Ovary (tissue), 9 donors: ENCODE measurements around the gene RNF225. TPM values are rescaled to one million over a fixed set of nuclear protein-coding genes. Genes with fewer than 3 reads are reported as not detected.

Source experiments
- DNase-seq, 5 donors: peaks; one replicate each; pipeline ENCODE4 v3.0.0-alpha.2; 2019 to 2020
- H3K27ac ChIP-seq, 2 donors: fragments of 200-600 bp; one replicate each; pipeline versions ENCODE4 v1.5.1 to v1.8.0; 2019 to 2022
- H3K27me3 ChIP-seq: fragments of 200-600 bp; one replicate; pipeline ENCODE4 v1.8.0; 2022
- H3K36me3 ChIP-seq: fragments of 200-600 bp; sonication (generic); one replicate; pipeline ENCODE4 v1.5.1; 2019
- H3K4me1 ChIP-seq: one replicate; pipeline ENCODE4 v1.8.1; 2013; ENCODE audit warnings: mild to moderate bottlenecking, moderate library complexity; ENCODE audit not compliant: insufficient read depth
- H3K4me3 ChIP-seq: fragments of 200-600 bp; sonication (generic); one replicate; pipeline ENCODE4 v1.5.1; 2017
- H3K9me3 ChIP-seq, 2 donors: fragments of 200-600 bp in 1 of 2; sonication (generic) in 1 of 2; one replicate each; pipeline versions ENCODE4 v1.5.1 to v1.8.1; 2013 to 2019; ENCODE audit warnings: mild to moderate bottlenecking in 1 of 2, moderate library complexity in 1 of 2
- CTCF ChIP-seq, 3 donors: fragments of 450-650 bp in 2 of 3; fragments of 200-600 bp in 1 of 3; IDR thresholded peaks; one replicate each; pipeline versions ENCODE4 v1.5.1 to v1.8.0; 2016 to 2022; ENCODE audit warnings: antibody characterized with exemption in 3 of 3, mild to moderate bottlenecking in 1 of 3
- EP300 ChIP-seq: sonication (generic); formaldehyde crosslinking; IDR thresholded peaks from one replicate; pipeline ENCODE4 v1.6.1; 2017; ENCODE audit warnings: antibody characterized with exemption
- POLR2A ChIP-seq: fragments of 450-650 bp; IDR thresholded peaks from one replicate; pipeline ENCODE4 v1.6.1; 2017; ENCODE audit warnings: antibody characterized with exemption, mild to moderate bottlenecking, moderate library complexity
- WGBS, 3 donors: extraction: QIAGEN DNeasy Blood & Tissue Kit in 1 of 3; methylation state at CpG; one replicate each; pipeline versions ENCODE4 v1.1.5 to v1.1.7; 2013 to 2017; 5-methylcytosine and 5-hydroxymethylcytosine counted together
- intact Hi-C, 4 donors: fragments of 100-400 bp; cut with DNase I; formaldehyde crosslinking; loops; one replicate each; pipeline versions ENCODE4 v1.11.0 to v1.15.1; 2022 to 2023
- polyA plus RNA-seq, 2 donors: library from polyadenylated mRNA; stranded (reverse); fragments of 200-250 nt in 1 of 2; fragments of 350-450 nt in 1 of 2; fragmentation: Illumina TruSeq in 1 of 2; extraction: RNeasy Lipid Tissue Mini Kit (QIAGEN cat#74804) in 1 of 2; gene quantifications; one replicate each; pipeline ENCODE4 v1.2.3, GENCODE V29; 2013 to 2014
- total RNA-seq, 7 donors: library from RNA; depleted of rRNA in 2 of 7; stranded (reverse); fragments of >200 nt in 2 of 7; fragmentation: NEBNext Ultra II Directional in 3 of 7; extraction: Animal tissue kit (Norgen Biotek cat#: 25700) in 3 of 7; gene quantifications; one replicate each; pipeline versions ENCODE4 v1.1.0 to v1.2.4, GENCODE V29; 2016 to 2023
- donor health status: DM: no; HTN: no; CAD: no; lungs with moderate emphysema.
- donor health status: DM: no; HTN: no; CAD: no.
- donor health status: Bipolar disorder and iron deficiency.
- donor health status: DM: yes; HTN: yes; CAD: no.
- donor health status: DM: no; HTN: no; CAD: no.
- donor health status: DM: yes; HTN: yes; CAD: no.

RNF225 gene
- total and polyA plus RNA-seq, 9 donors, result not detected

GRCh38 chr19:58397533-58398037 is 2.1 kb downstream of the RNF225 start:
- H3K36me3 ChIP-seq, result no peaks in the 10 kb centered on the region
- no peak overlapping the region for H3K4me3 ChIP-seq
- 34 to 50% (median 44%) methylated on average over 7 of the region's 7 CpGs for WGBS, 3 donors
- H3K27me3 ChIP-seq, result peaks cover 5% of the 10 kb centered on the region
- intact Hi-C loops, result no loop called here
- no peaks in the 10 kb centered on the region for H3K9me3 ChIP-seq
- no peak overlapping the region for H3K27ac ChIP-seq
- no peak for TF ChIP-seq POLR2A
- no peak for TF ChIP-seq CTCF (IDR thresholded peaks at IDR 0.05)
- no peak for TF ChIP-seq EP300
- H3K4me1 ChIP-seq, result peaks cover 14% of the 10 kb centered on the region
- DNase-seq, result no peak

GRCh38 chr19:58398087-58398486 is 2.6 kb downstream of the RNF225 start:
- DNase-seq, result no peak
- 79 to 80% (median 79%) methylated on average over 4 of the region's 4 CpGs for WGBS, 3 donors
- peaks cover 14% of the 10 kb centered on the region for H3K4me1 ChIP-seq

GRCh38 chr19:58398545-58398944 is 3.1 kb downstream of the RNF225 start:
- Histone ChIP-seq H3K27me3 (peaks cover 5% of the 10 kb centered on the region), H3K4me1 (peaks cover 14% of the 10 kb centered on the region), H3K27ac (no peak overlapping the region), H3K9me3 (no peaks in the 10 kb centered on the region), H3K36me3 (no peaks in the 10 kb centered on the region), H3K4me3 (no peak overlapping the region)
- no peak for DNase-seq
- intact Hi-C loops, result no loop called here
- 90 to 92% (median 92%) methylated on average over 6 of the region's 6 CpGs for WGBS, 3 donors
- no peak for TF ChIP-seq EP300
- TF ChIP-seq POLR2A, result no peak
- no peak for TF ChIP-seq CTCF (IDR thresholded peaks at IDR 0.05)

More at GRCh38 chr19:58398087-58398486, 2.6 kb downstream of the RNF225 start:
- no peak overlapping the region for H3K4me3 ChIP-seq
- no peak for TF ChIP-seq CTCF (IDR thresholded peaks at IDR 0.05)
- no peak for TF ChIP-seq EP300
- TF ChIP-seq POLR2A, result no peak
- H3K9me3 ChIP-seq, result no peaks in the 10 kb centered on the region
- peaks cover 5% of the 10 kb centered on the region for H3K27me3 ChIP-seq
- H3K36me3 ChIP-seq, result no peaks in the 10 kb centered on the region
- H3K27ac ChIP-seq, result no peak overlapping the region
- intact Hi-C loops, result no loop called here

GRCh38 chr19:58399903-58400302 is 4.4 kb downstream of the RNF225 start:
- TF ChIP-seq EP300 (no peak), POLR2A (no peak), CTCF (IDR thresholded peaks at IDR 0.05) (no peak)
- H3K27me3 ChIP-seq, result peaks cover 5% of the 10 kb centered on the region
- peaks cover 14% of the 10 kb centered on the region for H3K4me1 ChIP-seq
- no peak for DNase-seq
- H3K27ac ChIP-seq, result no peak overlapping the region
- H3K9me3 ChIP-seq, result no peaks in the 10 kb centered on the region
- H3K4me3 ChIP-seq, result no peak overlapping the region
- 97 to 100% (median 99%) methylated on average over 3 of the region's 3 CpGs for WGBS, 3 donors
- H3K36me3 ChIP-seq, result no peaks in the 10 kb centered on the region
- intact Hi-C loops, result no loop called here
